Stimulated activated CD8-positive, alpha-beta memory T cell treated with anti-CD3 and anti-CD28 coated beads, Interleukin-7, amount 100 ng/mL, for 4 hours (primary cell): ENCODE results near the gene SETD1A.

Source experiments
- DNase-seq, 2 donors: peaks; one replicate each; pipeline ENCODE4 v3.0.0-alpha.2; 2020; ENCODE audit warnings: low read depth in 2 of 2

The SETD1A gene

GRCh38 chr16:30957456-30958174, at the start of gene SETD1A:
Gene SETD1A, plus strand, starts transcription at chr16:30957754. Its CDS starts 978 bp downstream, at chr16:30958732.
- peak; percentile 94 for DNase-seq

GRCh38 chr16:30910427-30911029, 47.0 kb upstream of the SETD1A start:
- no peak for DNase-seq

- no peak for DNase-seq
These were observed 44.7 kb upstream of the SETD1A start for GRCh38 chr16:30912794-30913412.

GRCh38 chr16:30914830-30915229, 42.7 kb upstream of the SETD1A start:
- DNase-seq, result no peak

GRCh38 chr16:30918614-30919013, 38.9 kb upstream of the SETD1A start:
- no peak for DNase-seq

GRCh38 chr16:30920891-30921290, 36.7 kb upstream of the SETD1A start:
- DNase-seq, result no peak

GRCh38 chr16:30921459-30921747, 36.2 kb upstream of the SETD1A start:
- DNase-seq, result no peak

GRCh38 chr16:30921748-30922419, 35.7 kb upstream of the SETD1A start:
- DNase-seq, result peak; percentile 79 to 82

- DNase-seq, result peak; percentile 100
These were observed 35.1 kb upstream of the SETD1A start for GRCh38 chr16:30922420-30922959.

- peak; percentile 94 to 95 for DNase-seq
These were observed 34.5 kb upstream of the SETD1A start for GRCh38 chr16:30922960-30923535.

GRCh38 chr16:30923554-30924075, 33.9 kb upstream of the SETD1A start, which contains the start of gene FBXL19:
Gene FBXL19, plus strand, starts transcription at chr16:30923572. Its CDS starts 2,183 bp downstream, at chr16:30925755.
- no peak for DNase-seq

GRCh38 chr16:30924076-30924912, 33.3 kb upstream of the SETD1A start:
- no peak for DNase-seq

- DNase-seq, result no peak
These were observed 32.5 kb upstream of the SETD1A start for GRCh38 chr16:30924913-30925631.

- no peak for DNase-seq
These were observed 31.9 kb upstream of the SETD1A start for GRCh38 chr16:30925632-30925987.

GRCh38 chr16:30925995-30926811, 31.4 kb upstream of the SETD1A start:
- DNase-seq, result no peak

GRCh38 chr16:30926937-30927788, 30.4 kb upstream of the SETD1A start:
- DNase-seq, result no peak

- DNase-seq, result no peak
These were observed 29.7 kb upstream of the SETD1A start for GRCh38 chr16:30927789-30928378.

GRCh38 chr16:30928390-30928789, 29.2 kb upstream of the SETD1A start:
- no peak for DNase-seq
